Astrocyte (in vitro differentiated cells and primary cell): Measurements from ENCODE around the gene PLEKHA6.

Experiments
- CTCF ChIP-seq: IDR thresholded peaks from 2 replicates; pipeline ENCODE4 v1.5.1; 2011; ENCODE audit warnings: low read depth, mild to moderate bottlenecking, inconsistent platforms, low read length, moderate library complexity; ENCODE audit not compliant: insufficient read depth
- EZH2 ChIP-seq: IDR thresholded peaks from 2 replicates; pipeline ENCODE4 v1.6.1; 2012; ENCODE audit warnings: mild to moderate bottlenecking, low read length, inconsistent platforms; ENCODE audit not compliant: insufficient read depth

GRCh38 chr1:204259782-204260181 is 99.9 kb downstream of the PLEKHA6 start:
- TF ChIP-seq CTCF (no peak), EZH2 (no peak)
